NK-92 (cell line): ENCODE data around the gene SEC22B.
"Not testable (repeated sequence)": the region's sequence is repeated elsewhere in the genome, so short reads cannot be mapped to it uniquely, and the experiment has no call there.

Experiments used
- DNase-seq: peaks from one replicate; lab custom pipeline; 2025; ENCODE audit not compliant: unreplicated experiment; lab: John Stamatoyannopoulos, UW

Gene SEC22B

DNA sequence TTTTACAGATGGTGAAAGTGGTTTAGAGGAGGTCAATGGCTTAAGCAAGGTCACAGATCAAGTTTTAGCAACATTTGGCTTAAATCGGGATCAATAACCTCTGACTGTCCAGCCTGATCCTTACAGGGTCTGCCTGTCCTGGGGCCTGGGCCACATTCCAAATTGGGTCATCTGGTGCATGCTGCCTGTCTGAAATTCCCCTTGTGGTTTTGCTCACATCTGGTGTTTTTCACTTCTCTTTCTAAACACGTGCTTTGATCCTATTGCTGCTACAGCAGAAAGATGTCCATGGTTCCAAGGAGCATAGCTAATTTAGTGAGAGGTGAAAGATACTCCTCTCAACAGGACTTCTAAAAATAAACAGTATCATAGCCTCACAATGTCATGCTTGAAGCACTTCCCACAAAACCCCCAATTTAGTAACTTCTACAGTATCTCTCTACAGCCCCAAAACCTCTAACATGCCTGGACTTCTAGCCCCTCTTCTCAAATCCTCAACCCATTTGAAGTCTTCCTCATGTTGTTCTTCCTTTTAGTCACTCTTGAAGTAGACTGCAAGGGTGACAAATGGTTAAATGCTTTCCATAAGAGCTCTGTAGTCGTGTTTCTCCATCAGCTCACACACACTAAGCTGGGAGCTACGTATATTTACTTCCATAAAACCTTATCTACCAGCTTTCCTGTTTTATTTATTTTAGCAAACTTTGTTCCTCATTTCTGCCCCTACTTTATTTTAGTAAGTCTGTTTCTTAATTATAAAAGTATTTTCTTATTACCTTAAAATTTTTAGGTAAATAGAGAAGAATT is 58.7 kb downstream of the SEC22B start:
- DNase-seq = not testable (repeated sequence)

DNA sequence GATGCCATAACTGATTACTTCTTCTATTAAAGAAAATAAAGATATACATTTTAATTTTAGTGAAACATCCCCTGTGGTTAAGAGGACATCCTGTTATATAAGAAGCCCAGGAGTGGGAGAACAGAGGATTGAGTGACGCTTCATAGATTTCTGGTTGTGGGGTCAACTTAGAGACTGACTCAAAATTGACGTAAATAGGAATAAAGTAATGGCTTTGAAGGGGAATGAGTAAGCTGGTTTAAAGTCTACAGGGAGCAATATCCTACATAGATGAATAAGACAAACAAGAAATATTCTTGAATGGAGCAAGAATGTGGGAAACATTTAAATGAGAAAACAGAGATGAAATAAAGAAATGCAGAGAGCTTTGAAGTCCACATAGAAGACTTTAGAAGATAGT is 60.2 kb downstream of the SEC22B start:
- DNase-seq = not testable (repeated sequence)

DNA sequence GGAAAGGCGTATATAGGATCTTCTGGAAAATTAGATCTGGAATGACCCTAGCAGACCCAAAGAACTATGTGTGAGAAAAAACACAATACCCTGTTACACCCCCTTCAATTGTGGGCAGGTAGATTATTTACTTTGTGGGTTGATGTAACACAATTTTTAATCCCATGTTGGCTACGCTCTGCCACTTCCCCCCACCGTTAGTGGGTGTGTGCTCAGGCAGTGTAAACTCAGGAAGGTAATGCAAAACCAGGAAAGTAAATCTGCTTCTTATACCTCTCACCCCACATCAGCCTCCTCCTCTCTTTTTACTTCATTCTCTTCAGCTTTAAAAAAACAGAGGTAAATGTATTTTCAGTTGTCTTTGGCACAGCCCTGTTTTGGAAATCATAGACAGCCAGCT is 63.2 kb downstream of the SEC22B start:
- not testable (repeated sequence) for DNase-seq

DNA sequence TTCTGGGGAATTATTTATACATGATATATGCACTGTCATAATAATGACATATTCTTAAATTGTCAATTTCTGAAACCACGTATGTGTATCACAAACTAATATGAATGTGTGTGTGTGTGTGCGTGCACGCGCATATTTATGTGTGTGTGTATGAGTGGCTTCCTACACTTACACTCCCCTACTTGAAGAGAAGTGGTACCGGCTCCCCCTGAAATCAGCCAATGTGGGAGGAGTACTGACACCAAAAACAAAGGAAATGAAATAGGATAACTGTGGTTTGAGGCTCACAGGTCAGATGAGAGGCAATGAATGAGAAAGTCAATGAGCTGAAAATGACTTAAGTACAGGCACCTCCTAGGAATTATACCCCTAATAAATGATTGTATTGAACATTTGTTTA is 64.1 kb downstream of the SEC22B start:
- not testable (repeated sequence) for DNase-seq

DNA sequence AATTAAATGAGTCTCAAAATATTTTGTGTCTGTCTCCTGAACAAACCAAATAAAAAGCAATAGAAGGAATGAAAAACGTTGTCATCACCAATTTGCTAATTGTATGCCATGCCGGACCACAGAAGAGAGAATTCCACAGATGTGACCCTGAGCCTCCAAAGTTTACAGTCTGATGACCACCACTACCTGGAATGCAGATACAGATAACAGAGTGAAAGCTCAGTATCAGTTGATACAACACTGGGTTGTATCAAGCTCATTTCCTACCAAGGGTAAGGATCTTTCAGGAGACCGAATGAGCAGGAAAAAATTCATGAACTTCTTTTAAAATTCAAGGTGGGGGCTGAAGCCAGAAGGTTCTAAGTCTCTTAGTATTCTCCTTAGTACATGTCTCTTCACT is 64.5 kb downstream of the SEC22B start:
- DNase-seq = not testable (repeated sequence)

DNA sequence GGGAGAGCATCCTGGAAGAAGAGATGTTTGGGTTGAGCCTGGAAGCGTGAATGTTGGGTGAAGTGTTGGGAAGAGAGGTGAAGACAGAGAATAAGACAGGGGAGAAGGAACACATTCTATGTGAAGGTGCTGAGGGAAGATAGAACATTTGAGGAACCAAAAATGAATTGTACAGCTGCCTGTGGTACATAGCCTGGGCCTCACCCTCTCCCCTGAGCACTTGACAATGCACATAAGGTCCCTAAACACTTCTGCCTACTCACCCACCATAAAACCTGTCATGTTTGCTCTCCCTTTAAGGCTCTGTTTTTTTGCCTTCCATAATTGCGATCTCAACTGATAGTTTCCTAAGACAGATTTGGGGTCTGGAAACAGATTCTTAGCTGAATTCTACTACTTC is 65.3 kb downstream of the SEC22B start:
- not testable (repeated sequence) for DNase-seq

DNA sequence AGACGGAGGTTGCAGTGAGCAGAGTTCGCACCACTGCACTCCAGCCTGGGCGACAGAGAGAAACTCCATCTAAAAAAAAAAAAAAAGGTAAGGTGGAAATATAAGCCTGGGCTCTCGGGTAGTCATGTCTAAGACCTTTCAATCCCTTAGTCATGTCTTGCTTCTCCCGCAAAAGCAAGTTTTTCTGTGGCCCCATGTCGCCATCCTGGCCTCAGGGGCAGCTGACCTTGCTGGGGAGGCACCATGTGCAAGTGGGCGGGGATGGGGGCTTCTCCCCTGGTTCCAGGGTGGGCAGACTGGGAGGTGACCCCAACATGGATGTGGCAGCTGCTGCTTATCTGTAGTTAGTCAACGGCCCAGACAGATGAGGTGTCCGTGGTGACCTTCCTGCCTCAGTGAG is 66.7 kb downstream of the SEC22B start:
- not testable (repeated sequence) for DNase-seq

DNA sequence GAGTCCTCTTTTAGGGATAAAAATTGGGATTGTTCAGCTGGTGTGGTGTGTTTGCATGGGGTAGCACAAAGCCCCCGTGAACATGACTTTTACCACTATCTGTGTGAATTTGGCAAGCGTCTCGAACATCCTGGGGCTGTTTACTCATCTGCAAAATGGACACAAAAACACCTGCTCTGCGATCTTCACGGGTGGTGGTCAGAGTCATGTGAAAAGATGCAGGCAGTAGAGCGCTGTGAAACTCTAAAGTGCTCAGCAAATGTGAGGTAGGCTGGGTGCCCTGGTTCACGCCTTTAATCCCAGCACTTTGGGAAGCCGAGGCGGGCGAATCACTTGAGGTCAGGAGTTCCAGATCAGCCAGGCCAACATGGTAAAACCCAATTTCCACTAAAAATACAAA is 67.1 kb downstream of the SEC22B start:
- DNase-seq = not testable (repeated sequence)

DNA sequence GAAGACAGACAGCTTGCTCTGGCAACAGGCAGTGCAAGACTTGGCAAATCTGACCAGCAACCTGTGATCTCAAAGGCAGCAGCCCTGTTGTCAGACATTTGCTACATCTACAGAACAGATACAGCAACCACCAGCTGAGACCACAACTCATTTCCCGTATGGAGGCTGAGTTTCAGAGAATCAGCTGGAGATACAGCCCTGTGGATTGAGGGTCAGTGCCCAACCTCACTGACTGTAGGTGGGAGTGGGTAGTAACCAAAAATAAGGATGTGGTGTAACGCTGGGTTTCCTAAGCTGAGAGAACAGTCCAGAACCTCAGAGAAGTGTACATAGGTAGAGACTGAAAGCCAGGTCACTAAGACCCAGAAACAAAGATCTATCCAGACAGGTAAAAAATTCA is 71.0 kb downstream of the SEC22B start:
- DNase-seq = not testable (repeated sequence)

DNA sequence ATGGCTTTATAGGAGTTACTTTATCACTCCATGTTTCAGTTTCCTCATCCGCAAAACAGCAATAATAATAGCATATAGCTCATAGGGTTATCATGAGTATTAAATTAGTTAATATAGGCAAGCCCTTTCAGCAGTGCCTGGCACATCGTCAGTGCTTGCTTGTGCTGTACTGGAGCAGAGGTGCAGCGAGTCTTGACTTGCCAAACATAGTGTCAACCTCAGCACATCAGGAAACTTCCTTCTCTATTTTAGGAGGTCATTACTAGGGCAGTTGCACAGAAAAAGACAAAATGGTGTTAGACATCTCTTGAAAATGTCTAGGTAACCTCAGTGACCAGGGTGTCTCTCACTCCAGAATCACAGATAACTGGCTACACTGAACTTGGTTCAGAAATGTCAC is 72.6 kb downstream of the SEC22B start:
- DNase-seq = not testable (repeated sequence)

DNA sequence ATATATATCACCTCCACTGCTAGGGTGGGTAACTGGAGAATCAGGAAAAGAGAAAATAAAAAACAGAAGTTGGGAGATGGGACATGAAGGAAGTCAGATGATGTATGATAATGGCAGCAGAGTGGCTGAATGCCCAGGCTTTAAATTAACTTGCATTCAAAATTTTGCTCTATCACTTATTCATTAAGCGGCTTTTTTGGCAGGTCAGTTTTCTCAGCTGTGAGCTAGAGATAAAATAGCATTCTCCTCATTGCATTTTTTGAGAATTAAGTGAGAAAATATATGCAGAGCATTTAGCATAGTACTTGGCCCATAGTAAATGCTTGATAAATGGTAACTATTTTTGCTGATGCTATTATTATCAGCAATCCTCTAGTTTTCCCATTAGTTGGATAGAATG is 74.7 kb downstream of the SEC22B start:
- DNase-seq = not testable (repeated sequence)
